Nephron (organoid): ENCODE data around the gene SLC19A2.

Source experiments
- H3K27ac Mint-ChIP-seq, 3 experiments: 2 replicates each; pipeline ENCODE4 v1.8.0; 2020; ENCODE audit warnings: mixed read lengths in 3 of 3, mild to moderate bottlenecking in 2 of 3, moderate library complexity in 1 of 3
- H3K27me3 Mint-ChIP-seq: 2 replicates; pipeline ENCODE4 v1.8.0; 2021; ENCODE audit warnings: low read depth, mild to moderate bottlenecking, moderate library complexity, mixed read lengths
- H3K36me3 Mint-ChIP-seq: 2 replicates; pipeline ENCODE4 v1.8.0; 2020; ENCODE audit warnings: low read depth, mixed read lengths
- H3K4me1 Mint-ChIP-seq: 2 replicates; pipeline ENCODE4 v1.8.0; 2020; ENCODE audit warnings: mixed read lengths
- H3K4me3 Mint-ChIP-seq, 3 experiments: 2 replicates each; pipeline ENCODE4 v1.8.0; 2020; ENCODE audit warnings: mild to moderate bottlenecking in 3 of 3, mixed read lengths in 3 of 3, moderate library complexity in 2 of 3
- H3K9me3 Mint-ChIP-seq: 2 replicates; pipeline ENCODE4 v1.8.0; 2020; ENCODE audit warnings: mixed read lengths
- TF ChIP-seq, protein P1 (sequence below), 3 experiments: fragments of 200-600 bp; sonication (generic); IDR thresholded peaks; one replicate each; pipeline ENCODE4 v1.5.0; 2021; ENCODE audit warnings: antibody characterized with exemption in 3 of 3; ENCODE audit not compliant: unreplicated experiment in 3 of 3

SLC19A2 gene

DNA sequence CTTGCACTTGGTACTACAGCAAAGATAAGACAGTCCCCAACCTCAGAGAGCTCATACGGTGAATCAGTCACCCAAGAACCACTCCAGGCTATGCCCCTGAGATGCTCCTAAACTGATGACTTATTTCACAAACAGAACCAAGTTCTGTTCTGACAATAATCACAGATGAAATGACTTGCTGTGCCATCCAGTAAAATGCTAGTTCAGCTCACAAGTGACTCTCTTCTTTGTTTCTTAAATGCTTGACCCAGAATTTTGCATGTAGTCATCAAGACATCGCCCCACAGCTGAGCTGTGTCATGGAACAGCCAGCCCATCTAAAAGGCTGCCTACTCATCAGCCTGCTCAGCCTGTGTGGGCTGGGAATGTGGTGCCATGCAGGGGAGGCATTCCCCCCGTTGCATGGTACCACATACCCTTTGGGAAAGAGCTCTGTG is 6.1 kb upstream of the SLC19A2 start:
- TF ChIP-seq, protein P1, sequence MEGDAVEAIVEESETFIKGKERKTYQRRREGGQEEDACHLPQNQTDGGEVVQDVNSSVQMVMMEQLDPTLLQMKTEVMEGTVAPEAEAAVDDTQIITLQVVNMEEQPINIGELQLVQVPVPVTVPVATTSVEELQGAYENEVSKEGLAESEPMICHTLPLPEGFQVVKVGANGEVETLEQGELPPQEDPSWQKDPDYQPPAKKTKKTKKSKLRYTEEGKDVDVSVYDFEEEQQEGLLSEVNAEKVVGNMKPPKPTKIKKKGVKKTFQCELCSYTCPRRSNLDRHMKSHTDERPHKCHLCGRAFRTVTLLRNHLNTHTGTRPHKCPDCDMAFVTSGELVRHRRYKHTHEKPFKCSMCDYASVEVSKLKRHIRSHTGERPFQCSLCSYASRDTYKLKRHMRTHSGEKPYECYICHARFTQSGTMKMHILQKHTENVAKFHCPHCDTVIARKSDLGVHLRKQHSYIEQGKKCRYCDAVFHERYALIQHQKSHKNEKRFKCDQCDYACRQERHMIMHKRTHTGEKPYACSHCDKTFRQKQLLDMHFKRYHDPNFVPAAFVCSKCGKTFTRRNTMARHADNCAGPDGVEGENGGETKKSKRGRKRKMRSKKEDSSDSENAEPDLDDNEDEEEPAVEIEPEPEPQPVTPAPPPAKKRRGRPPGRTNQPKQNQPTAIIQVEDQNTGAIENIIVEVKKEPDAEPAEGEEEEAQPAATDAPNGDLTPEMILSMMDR (IDR thresholded peaks at IDR 0.05; ENCODE audit: unreplicated experiment in 3 of 3), result no peak
- Mint-ChIP-seq H3K27ac (peak overlapping the region in 1 of 3 experiments; percentile 59), H3K4me1 (peaks cover 12% of the 10 kb centered on the region), H3K4me3 (no peak overlapping the region), H3K27me3 (no peaks in the 10 kb centered on the region), H3K9me3 (no peaks in the 10 kb centered on the region), H3K36me3 (no peaks in the 10 kb centered on the region)

DNA sequence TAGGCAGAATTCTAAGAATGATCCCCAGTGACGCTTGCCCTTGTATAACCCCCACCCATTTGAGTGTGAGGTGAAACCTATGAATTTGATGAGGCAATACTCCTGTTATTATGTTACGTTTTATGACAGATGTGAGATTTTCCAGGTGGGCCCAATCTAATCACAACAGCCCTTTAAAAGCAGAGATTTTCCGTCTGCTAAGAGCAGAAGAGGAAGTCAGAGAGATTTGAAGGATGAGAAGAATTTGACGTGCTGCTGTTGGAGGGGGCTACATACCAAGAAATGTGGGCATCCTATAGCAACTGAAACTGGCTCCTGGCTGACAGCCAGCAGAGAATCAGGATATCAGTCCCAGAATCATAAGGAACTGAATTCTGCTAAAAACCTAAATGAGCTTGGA is 2.4 kb upstream of the SLC19A2 start:
- peaks cover 41% of the 10 kb centered on the region for H3K4me1 Mint-ChIP-seq
- TF ChIP-seq, protein P1 (IDR thresholded peaks at IDR 0.05; ENCODE audit: unreplicated experiment in 3 of 3), result no peak
- no peaks in the 10 kb centered on the region for H3K36me3 Mint-ChIP-seq
- no peaks in the 10 kb centered on the region for H3K9me3 Mint-ChIP-seq
- H3K27me3 Mint-ChIP-seq, result no peaks in the 10 kb centered on the region
- peak overlapping the region in 2 of 3 experiments; percentile 24 to 44 for H3K4me3 Mint-ChIP-seq
- peak overlapping the region; percentile 97 to 99 (median 98) for H3K27ac Mint-ChIP-seq

DNA sequence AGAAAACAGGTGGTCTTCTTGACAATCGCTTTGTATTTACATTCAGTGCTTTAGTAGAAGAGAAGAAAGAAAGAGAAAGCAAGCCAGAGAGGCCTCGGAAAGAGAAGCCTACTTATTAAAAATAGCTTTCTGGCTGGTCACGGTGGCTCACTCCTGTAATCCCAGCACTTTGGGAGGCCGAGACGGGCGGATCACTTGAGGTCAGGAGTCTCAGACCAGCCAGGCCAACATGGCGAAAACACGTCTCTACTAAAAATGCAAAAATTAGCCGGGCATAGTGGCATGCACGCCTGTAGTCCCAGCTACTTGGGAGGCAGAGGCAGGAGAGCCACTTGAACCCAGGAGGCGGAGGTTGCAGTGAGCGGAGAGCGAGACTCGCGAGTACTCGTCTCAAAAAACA is 1.8 kb upstream of the SLC19A2 start:
- peak overlapping the region in 2 of 3 experiments; percentile 92 to 93 for H3K4me3 Mint-ChIP-seq
- H3K27ac Mint-ChIP-seq, result peak overlapping the region; percentile 97 to 99 (median 98)
- TF ChIP-seq, protein P1 (IDR thresholded peaks at IDR 0.05; ENCODE audit: unreplicated experiment in 3 of 3), result no peak
- H3K27me3 Mint-ChIP-seq, result no peaks in the 10 kb centered on the region
- H3K9me3 Mint-ChIP-seq, result no peaks in the 10 kb centered on the region
- H3K4me1 Mint-ChIP-seq, result peaks cover 47% of the 10 kb centered on the region
- H3K36me3 Mint-ChIP-seq, result no peaks in the 10 kb centered on the region

DNA sequence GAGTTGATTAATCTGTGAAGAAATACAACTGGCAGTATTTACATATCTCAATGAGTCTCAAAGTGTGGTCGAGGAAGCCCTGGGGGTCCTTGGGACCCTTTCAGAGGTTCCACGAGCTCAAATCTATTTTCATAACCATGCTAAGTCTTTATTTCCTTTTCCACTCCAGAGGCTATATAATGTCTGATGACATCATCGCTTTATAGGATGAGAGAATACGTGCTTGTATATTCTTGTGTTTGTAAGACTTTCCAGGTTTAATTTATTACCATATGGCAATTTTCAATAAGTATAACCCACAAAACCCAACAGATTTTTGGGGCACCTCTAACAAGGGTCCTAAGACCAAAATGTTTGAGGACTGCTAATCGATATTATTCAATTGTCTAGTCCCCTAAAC is 1.4 kb upstream of the SLC19A2 start:
- H3K9me3 Mint-ChIP-seq, result no peaks in the 10 kb centered on the region
- H3K27me3 Mint-ChIP-seq, result no peaks in the 10 kb centered on the region
- H3K4me1 Mint-ChIP-seq, result peaks cover 50% of the 10 kb centered on the region
- H3K27ac Mint-ChIP-seq, result peak overlapping the region; percentile 97 to 99 (median 98)
- H3K4me3 Mint-ChIP-seq, result peak overlapping the region; percentile 92 to 96 (median 93)
- H3K36me3 Mint-ChIP-seq, result no peaks in the 10 kb centered on the region
- TF ChIP-seq, protein P1 (IDR thresholded peaks at IDR 0.05; ENCODE audit: unreplicated experiment in 3 of 3), result no peak

DNA sequence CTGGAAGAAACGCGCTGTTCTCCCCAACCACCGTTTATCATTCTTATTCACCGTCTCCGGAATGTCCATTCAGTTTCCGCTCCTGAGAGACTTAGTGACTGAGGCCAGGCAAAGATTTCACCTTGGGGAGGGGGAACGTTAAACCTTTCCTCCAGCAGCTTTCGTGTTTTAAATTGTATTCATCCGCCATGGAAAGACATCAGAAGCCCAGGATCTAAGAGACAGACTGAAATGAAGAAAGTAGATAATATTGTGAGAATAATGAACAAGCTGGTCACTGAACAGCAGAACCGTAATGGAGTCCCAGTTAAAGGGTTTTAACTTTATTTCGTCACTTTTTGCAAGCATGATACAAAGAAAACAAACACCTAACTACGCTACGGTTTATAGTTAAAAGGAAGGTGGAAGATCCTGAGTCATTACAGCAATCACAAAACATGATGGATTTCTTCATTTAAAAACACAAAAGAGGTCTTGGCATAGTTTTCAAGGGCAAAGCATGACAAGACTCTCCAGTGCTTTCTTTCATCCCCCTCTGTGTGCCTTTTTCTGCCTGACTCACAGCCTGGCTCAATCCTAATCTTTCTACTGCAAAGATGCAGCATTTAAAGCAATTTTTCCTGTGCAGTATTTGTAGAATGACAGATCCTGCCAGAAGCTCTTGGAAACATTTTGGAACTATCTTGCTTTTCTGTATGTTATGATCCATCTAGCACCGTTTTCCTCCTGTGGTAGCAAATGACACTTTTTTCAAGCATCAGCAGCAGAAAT is 722 bp upstream of the SLC19A2 start:
- no peaks in the 10 kb centered on the region for H3K27me3 Mint-ChIP-seq
- H3K9me3 Mint-ChIP-seq, result no peaks in the 10 kb centered on the region
- H3K27ac Mint-ChIP-seq, result peak overlapping the region; percentile 97 to 99 (median 98)
- peaks cover 50% of the 10 kb centered on the region for H3K4me1 Mint-ChIP-seq
- peak overlapping the region; percentile 92 to 96 (median 93) for H3K4me3 Mint-ChIP-seq
- H3K36me3 Mint-ChIP-seq, result no peaks in the 10 kb centered on the region
- TF ChIP-seq, protein P1 (IDR thresholded peaks at IDR 0.05; ENCODE audit: unreplicated experiment in 3 of 3), result no peak
